ENCODE data around the gene MOSMO.
"Not testable (repeated sequence)": the region's sequence is repeated elsewhere in the genome, so short reads cannot be mapped to it uniquely, and the experiment has no call there.

Gene MOSMO

GRCh38 chr16:22001591-22001990 lies 6.3 kb upstream of the MOSMO start:
- in situ Hi-C loops (cut with MboI; ENCODE audit: low sequenced_read_pairs): loop anchor here (5.0 to 10.0 kb wide), 2 partner anchors 186 to 293 kb away; partner anchors contain the start of gene POLR3E

GRCh38 chr16:22002047-22002446 lies 5.9 kb upstream of the MOSMO start:
- in situ Hi-C loops (cut with MboI; ENCODE audit: low sequenced_read_pairs): loop anchor here (5.0 to 10.0 kb wide), 2 partner anchors 185 to 293 kb away; partner anchors contain the start of gene POLR3E

- in situ Hi-C loops (cut with MboI; ENCODE audit: low sequenced_read_pairs): loop anchor here (5.0 to 10.0 kb wide), 2 partner anchors 184 to 292 kb away; partner anchors contain the start of gene POLR3E
These were observed 4.7 kb upstream of the MOSMO start for GRCh38 chr16:22003195-22003594.

DNA sequence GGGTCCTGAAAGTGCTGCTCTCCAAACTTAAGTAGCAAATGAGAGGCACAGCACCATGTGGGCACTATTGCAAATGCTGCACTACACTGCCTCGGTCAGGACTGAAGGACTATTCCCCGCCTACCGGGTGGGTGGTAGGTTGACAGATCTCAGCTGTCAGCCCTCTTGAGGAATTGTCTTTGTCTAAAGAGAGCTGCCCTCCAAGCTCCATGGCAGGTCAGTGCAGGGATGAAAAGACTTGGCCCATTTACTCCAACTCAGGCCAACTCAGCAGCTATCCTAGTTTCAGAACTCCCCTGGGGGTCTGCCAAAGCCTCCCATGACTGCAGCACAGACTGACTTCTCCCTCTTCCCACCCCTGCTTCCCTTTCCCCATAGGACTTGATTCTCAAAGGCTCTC lies 3.6 kb upstream of the MOSMO start:
- in situ Hi-C loops (cut with MboI; ENCODE audit: low sequenced_read_pairs): loop anchor here (5.0 to 10.0 kb wide), 2 partner anchors 183 to 290 kb away; partner anchors contain the start of gene POLR3E

DNA sequence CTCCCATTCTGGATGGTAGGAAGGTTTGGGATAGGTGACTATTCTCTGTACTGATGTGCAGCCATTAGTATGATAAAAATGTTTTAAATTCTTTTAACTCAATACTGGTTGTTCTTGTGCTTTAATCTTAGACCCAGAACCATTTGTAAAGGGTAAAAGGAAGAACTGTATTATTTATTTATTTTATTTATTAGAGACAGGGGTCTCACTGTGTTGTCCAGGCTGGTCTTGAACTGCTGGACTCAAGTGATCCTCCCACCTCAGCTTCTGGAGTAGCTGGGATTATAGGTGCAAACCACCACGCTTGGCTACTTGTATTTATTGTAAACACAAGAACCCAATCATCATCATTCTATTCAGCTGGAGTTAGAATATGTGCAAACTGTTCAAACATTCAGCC lies 2.2 kb upstream of the MOSMO start:
- in situ Hi-C loops (cut with MboI; ENCODE audit: low sequenced_read_pairs): loop anchor here (10.0 kb wide), 1 partner anchor 289 kb away; the partner anchor contains the start of gene POLR3E

- in situ Hi-C loops (cut with MboI; ENCODE audit: low sequenced_read_pairs): loop anchor here (10.0 kb wide), 1 partner anchor 288 kb away; the partner anchor contains the start of gene POLR3E
These were observed 1.3 kb upstream of the MOSMO start for GRCh38 chr16:22006636-22007035.

- in situ Hi-C loops (cut with MboI; ENCODE audit: low sequenced_read_pairs): loop anchor here (10.0 kb wide), 1 partner anchor 288 kb away; the partner anchor contains the start of gene POLR3E
These were observed 777 bp upstream of the MOSMO start for GRCh38 chr16:22007159-22007508.

DNA sequence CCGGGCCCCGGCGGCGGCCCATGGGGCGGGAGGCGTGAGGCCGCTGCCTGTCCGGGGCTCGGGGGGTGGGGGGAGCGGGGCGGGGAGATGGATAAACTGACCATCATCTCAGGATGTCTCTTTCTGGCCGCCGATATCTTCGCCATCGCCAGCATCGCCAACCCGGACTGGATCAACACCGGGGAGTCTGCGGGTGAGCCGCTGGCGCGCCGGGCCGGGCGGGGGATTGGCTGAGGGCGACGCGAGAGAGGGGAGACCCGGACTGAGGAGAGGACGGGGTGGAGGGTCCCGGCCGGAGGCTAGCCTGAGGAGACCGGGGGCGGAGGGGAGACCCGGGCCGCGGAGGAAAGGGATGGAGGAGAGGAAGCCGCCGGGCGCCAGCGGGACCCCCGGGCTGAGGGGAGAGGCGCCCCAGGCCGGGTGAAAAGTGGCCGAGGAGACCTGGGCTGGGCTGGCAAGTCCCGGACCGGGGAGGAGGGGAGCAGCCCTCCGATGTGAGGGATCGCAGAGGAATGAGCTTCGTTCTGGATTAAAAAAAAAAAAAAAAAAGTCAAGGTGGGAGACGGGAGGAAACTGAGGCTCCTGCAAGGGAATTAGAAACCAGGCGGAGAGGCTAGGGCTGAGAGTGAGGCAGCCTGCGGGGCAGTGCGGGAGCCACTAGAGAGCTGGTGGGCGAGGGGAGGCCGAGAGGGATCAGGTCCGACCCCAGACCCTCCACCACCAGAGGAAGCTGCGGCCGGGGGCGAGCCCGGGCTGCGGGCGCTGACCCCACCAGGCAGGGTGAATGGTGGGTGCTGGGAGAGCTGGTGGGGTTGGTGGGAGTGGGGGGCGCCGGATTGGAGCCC lies 526 bp downstream of the MOSMO start:
- in situ Hi-C loops (cut with MboI; ENCODE audit: low sequenced_read_pairs): loop anchor here (10.0 kb wide), 1 partner anchor 286 kb away; the partner anchor contains the start of gene POLR3E

GRCh38 chr16:22010902-22011301 lies 3.0 kb downstream of the MOSMO start:
- in situ Hi-C loops (cut with MboI; ENCODE audit: low sequenced_read_pairs): no loop called here

DNA sequence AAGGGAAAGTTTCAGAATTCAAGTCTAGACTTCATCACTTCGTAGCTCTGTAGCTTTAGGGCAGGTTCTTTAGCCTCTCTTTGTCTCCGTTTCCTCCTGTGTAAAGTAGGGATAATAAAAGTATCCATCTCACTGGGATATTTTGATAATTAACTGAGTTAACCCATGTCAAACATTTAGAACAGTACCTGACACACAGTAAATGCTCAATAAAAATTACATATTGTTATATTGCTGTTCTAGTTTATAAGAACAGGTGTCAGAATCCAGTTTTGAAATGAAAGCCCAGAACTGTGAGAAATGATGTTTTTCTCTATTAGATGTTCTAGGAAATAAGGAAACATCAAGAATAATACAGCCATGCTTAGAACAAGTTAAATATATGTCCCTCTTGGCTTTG lies 4.3 kb downstream of the MOSMO start:
- in situ Hi-C loops (cut with MboI; ENCODE audit: low sequenced_read_pairs): no loop called here

GRCh38 chr16:22013486-22013885 lies 5.6 kb downstream of the MOSMO start:
- in situ Hi-C loops (cut with MboI; ENCODE audit: low sequenced_read_pairs): no loop called here

GRCh38 chr16:22014271-22014873 lies 6.5 kb downstream of the MOSMO start:
- in situ Hi-C loops (cut with MboI; ENCODE audit: low sequenced_read_pairs): no loop called here

DNA sequence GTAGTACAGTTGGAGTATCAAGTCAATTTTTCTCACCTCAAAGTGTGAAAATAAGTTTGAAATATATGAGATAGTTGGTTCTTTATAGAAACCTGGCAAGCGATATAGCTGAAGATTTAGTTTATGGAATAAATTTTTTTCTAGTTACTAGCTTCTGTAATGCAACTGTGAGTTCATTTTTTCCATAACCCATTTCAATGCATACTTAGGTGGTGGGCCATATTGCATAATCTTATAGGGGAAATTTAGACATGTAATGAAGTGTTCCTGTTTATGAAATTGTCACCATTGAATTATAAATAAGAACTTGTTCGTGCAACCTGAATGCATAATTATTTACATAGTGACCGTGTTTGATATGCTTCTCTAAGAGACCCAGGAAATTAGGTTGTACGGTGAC lies 9.0 kb downstream of the MOSMO start:
- in situ Hi-C loops (cut with MboI; ENCODE audit: low sequenced_read_pairs): no loop called here

- in situ Hi-C loops (cut with MboI; ENCODE audit: low sequenced_read_pairs): no loop called here
These were observed 10.6 kb downstream of the MOSMO start for GRCh38 chr16:22018559-22018958.

DNA sequence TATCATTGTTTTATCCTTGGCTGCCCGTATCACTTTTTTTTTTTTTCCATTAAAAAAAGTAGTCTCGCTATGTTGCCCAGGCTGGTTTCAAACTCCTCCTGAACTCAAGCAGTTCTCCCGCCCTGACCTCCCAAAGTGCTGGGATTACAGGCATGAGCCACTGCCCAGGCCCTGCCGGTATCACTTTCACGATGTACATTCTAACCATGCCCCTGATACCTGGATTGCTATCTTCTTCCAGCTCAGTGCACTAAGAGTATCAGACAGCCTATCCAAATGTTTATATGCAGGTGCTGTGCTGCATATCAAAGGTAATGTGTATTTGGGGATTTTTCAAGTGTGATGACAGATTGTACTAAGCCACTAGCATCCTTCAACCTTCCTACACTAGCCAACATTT lies 14.2 kb downstream of the MOSMO start:
- in situ Hi-C loops (cut with MboI; ENCODE audit: low sequenced_read_pairs): no loop called here

DNA sequence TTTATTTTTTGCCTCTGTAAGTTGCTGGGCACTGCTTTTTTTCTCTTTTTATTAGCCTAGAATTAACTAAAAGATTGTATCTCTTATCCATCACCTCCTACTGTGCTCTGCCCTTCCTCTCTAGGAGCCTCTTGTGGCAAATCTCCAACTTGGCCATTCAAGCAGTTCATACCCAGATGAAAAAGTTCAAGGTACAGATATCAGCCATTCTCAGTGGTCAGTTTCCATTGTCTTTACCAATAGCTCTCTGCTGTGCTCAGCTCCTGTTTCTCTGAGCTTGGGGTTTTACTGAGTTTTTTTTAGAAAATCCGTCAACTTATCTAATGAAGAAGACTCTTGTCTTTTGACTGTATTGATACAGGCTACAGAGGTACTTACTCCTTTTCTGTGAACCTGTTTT lies 15.6 kb downstream of the MOSMO start:
- in situ Hi-C loops (cut with MboI; ENCODE audit: low sequenced_read_pairs): no loop called here

GRCh38 chr16:22024785-22025184 lies 16.9 kb downstream of the MOSMO start:
- in situ Hi-C loops (cut with MboI; ENCODE audit: low sequenced_read_pairs): not testable (repeated sequence)

GRCh38 chr16:22027633-22028032 lies 19.7 kb downstream of the MOSMO start:
- in situ Hi-C loops (cut with MboI; ENCODE audit: low sequenced_read_pairs): no loop called here

GRCh38 chr16:22029632-22030031 lies 21.7 kb downstream of the MOSMO start:
- in situ Hi-C loops (cut with MboI; ENCODE audit: low sequenced_read_pairs): no loop called here

DNA sequence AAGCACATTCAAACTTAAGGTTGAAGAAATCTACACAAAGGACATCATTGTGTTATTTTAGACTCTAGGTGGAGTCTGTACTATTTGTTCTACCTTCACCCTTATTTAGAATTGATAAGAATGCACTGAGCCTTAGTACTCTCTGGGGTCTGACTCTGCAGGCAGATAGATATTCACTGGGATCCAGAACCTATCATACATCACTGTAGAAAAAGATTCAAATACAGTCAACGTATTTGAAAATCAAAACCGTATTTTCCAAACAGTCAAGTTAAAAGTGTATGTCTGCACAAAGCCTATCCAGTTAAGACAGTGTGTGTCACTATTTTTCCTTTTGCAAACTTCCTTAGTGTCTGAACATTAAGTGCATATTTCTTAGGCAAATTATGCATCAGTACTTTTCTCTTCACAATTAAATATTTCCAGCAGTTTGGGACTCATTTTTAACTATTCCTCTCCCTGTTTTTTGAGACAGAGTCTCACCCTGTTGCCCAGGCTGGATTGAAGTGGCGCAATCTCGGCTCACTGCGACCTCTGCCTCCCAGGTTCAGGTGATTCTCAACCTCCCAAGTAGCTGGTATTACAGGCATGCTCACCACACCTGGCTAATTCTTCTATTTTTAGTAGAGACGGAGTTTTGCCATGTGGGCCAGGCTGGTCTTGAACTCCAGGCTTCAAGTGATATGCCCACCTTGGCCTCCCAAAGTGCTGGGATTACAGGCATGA lies 22.3 kb downstream of the MOSMO start:
- in situ Hi-C loops (cut with MboI; ENCODE audit: low sequenced_read_pairs): no loop called here

GRCh38 chr16:22031483-22032083 lies 23.7 kb downstream of the MOSMO start:
- in situ Hi-C loops (cut with MboI; ENCODE audit: low sequenced_read_pairs): no loop called here
